ENCODE data around the gene IRF2BPL. TPM values are rescaled to one million over a fixed set of nuclear protein-coding genes. Genes with fewer than 3 reads are reported as not detected.

Gene IRF2BPL
- total and polyA plus RNA-seq, 9 of the 15 experiments (the other 6 are each of a cell fraction or from before 2014, with no cell fraction given): 0.52 to 21.6 (median 2.5) TPM

GRCh38 chr14:77043984-77044485 is 15.5 kb upstream of the IRF2BPL start (continued):
- TF ChIP-seq NELFE (IDR thresholded peaks at IDR 0.05; ENCODE audit: insufficient read depth, insufficient read length) (no peak), BRCA1 (IDR thresholded peaks at IDR 0.05) (no peak), BRCA1 (CRISPR knock-in tag; IDR thresholded peaks at IDR 0.05) (no peak), THRA (IDR thresholded peaks at IDR 0.05) (no peak), ZNF707 (CRISPR knock-in tag; conservative IDR thresholded peaks at IDR 0.05) (no peak), HLTF (IDR thresholded peaks at IDR 0.05) (no peak), ZNF282 (CRISPR knock-in tag; IDR thresholded peaks at IDR 0.05) (no peak), ZNF592 (IDR thresholded peaks at IDR 0.05) (no peak), CXXC5 (CRISPR knock-in tag; IDR thresholded peaks at IDR 0.05) (peak; percentile 51), ZNF518B (CRISPR knock-in tag; IDR thresholded peaks at IDR 0.05) (no peak), HOXB6 (CRISPR knock-in tag; IDR thresholded peaks at IDR 0.05; ENCODE audit: borderline replicate concordance) (no peak), THAP7 (CRISPR knock-in tag; IDR thresholded peaks at IDR 0.05) (no peak), HDAC3 (IDR thresholded peaks at IDR 0.05; ENCODE audit: borderline replicate concordance, partially characterized antibody) (no peak), ID3 (CRISPR knock-in tag; IDR thresholded peaks at IDR 0.05) (no peak), ID3 (tag; IDR thresholded peaks at IDR 0.05) (peak; percentile 24; the same call in 1 of the 2 replicates), HSF4 (CRISPR knock-in tag; IDR thresholded peaks at IDR 0.05; ENCODE audit: borderline replicate concordance) (no peak), MAX (CRISPR knock-in tag; IDR thresholded peaks at IDR 0.05) (peak; percentile 54), GABPA (tag; conservative IDR thresholded peaks at IDR 0.05; ENCODE audit: low read depth) (no peak), ZNF121 (CRISPR knock-in tag; conservative IDR thresholded peaks at IDR 0.05) (no peak)

Measured in K562 (cell line).